ENCODE results near the gene LSM14B. TPM values are rescaled to one million over a fixed set of nuclear protein-coding genes. Genes with fewer than 3 reads are reported as not detected.

Gene LSM14B
- total RNA-seq, 1 experiment from 2014 or later: 68.6 TPM

- Histone ChIP-seq H3K27me3 (ENCODE audit: control insufficient read depth, insufficient read depth, low read length) (no peaks in the 10 kb centered on the region), H3K36me3 (replicated peaks; ENCODE audit: control insufficient read depth, insufficient read depth, low read length) (peaks cover 24% of the 10 kb centered on the region), H3K4me3 (ENCODE audit: insufficient read depth, low read depth, low read length) (no peak overlapping the region)
- peak; percentile 80 for DNase-seq
Observed at GRCh38 chr20:62165762-62166399, 43.6 kb downstream of the LSM14B start.

- peaks cover 17% of the 10 kb centered on the region for H3K36me3 ChIP-seq (replicated peaks; ENCODE audit: control insufficient read depth, insufficient read depth, low read length)
- no peaks in the 10 kb centered on the region for H3K27me3 ChIP-seq (ENCODE audit: control insufficient read depth, insufficient read depth, low read length)
- no peak overlapping the region for H3K4me3 ChIP-seq (ENCODE audit: insufficient read depth, low read depth, low read length)
- DNase-seq: no peak
Observed at GRCh38 chr20:62167474-62167873, 45.2 kb downstream of the LSM14B start.

GRCh38 chr20:62168061-62168460 lies 45.8 kb downstream of the LSM14B start:
- H3K27me3 ChIP-seq (ENCODE audit: control insufficient read depth, insufficient read depth, low read length): no peaks in the 10 kb centered on the region
- H3K36me3 ChIP-seq (replicated peaks; ENCODE audit: control insufficient read depth, insufficient read depth, low read length): peaks cover 16% of the 10 kb centered on the region
- DNase-seq: no peak

GRCh38 chr20:62168890-62169435 lies 46.7 kb downstream of the LSM14B start:
- DNase-seq: no peak
- Histone ChIP-seq H3K4me3 (ENCODE audit: insufficient read depth, low read depth, low read length) (no peak overlapping the region), H3K27me3 (ENCODE audit: control insufficient read depth, insufficient read depth, low read length) (no peaks in the 10 kb centered on the region), H3K36me3 (replicated peaks; ENCODE audit: control insufficient read depth, insufficient read depth, low read length) (peaks cover 16% of the 10 kb centered on the region)

More at GRCh38 chr20:62168061-62168460, 45.8 kb downstream of the LSM14B start:
- H3K4me3 ChIP-seq (ENCODE audit: insufficient read depth, low read depth, low read length): no peak overlapping the region

- H3K4me3 ChIP-seq (ENCODE audit: insufficient read depth, low read depth, low read length): no peak overlapping the region
- H3K27me3 ChIP-seq (ENCODE audit: control insufficient read depth, insufficient read depth, low read length): no peaks in the 10 kb centered on the region
- H3K36me3 ChIP-seq (replicated peaks; ENCODE audit: control insufficient read depth, insufficient read depth, low read length): peaks cover 11% of the 10 kb centered on the region
- DNase-seq: no peak
Observed at GRCh38 chr20:62170536-62170935, 48.3 kb downstream of the LSM14B start.

GRCh38 chr20:62171245-62171644 lies 49.0 kb downstream of the LSM14B start:
- no peaks in the 10 kb centered on the region for H3K27me3 ChIP-seq (ENCODE audit: control insufficient read depth, insufficient read depth, low read length)
- DNase-seq: no peak
- peaks cover 10% of the 10 kb centered on the region for H3K36me3 ChIP-seq (replicated peaks; ENCODE audit: control insufficient read depth, insufficient read depth, low read length)
- no peak overlapping the region for H3K4me3 ChIP-seq (ENCODE audit: insufficient read depth, low read depth, low read length)

GRCh38 chr20:62172666-62173065 lies 50.4 kb downstream of the LSM14B start:
- Histone ChIP-seq H3K36me3 (replicated peaks; ENCODE audit: control insufficient read depth, insufficient read depth, low read length) (peaks cover 8% of the 10 kb centered on the region), H3K27me3 (ENCODE audit: control insufficient read depth, insufficient read depth, low read length) (no peaks in the 10 kb centered on the region), H3K4me3 (ENCODE audit: insufficient read depth, low read depth, low read length) (no peak overlapping the region)
- peak; percentile 57 for DNase-seq

- no peak for DNase-seq
- Histone ChIP-seq H3K36me3 (replicated peaks; ENCODE audit: control insufficient read depth, insufficient read depth, low read length) (peaks cover 9% of the 10 kb centered on the region), H3K27me3 (ENCODE audit: control insufficient read depth, insufficient read depth, low read length) (no peaks in the 10 kb centered on the region), H3K4me3 (ENCODE audit: insufficient read depth, low read depth, low read length) (no peak overlapping the region)
Observed at GRCh38 chr20:62174021-62174804, 51.9 kb downstream of the LSM14B start.

GRCh38 chr20:62174870-62175624 lies 52.8 kb downstream of the LSM14B start:
- H3K27me3 ChIP-seq (ENCODE audit: control insufficient read depth, insufficient read depth, low read length): no peaks in the 10 kb centered on the region
- no peak overlapping the region for H3K4me3 ChIP-seq (ENCODE audit: insufficient read depth, low read depth, low read length)
- no peak for DNase-seq
- H3K36me3 ChIP-seq (replicated peaks; ENCODE audit: control insufficient read depth, insufficient read depth, low read length): peaks cover 10% of the 10 kb centered on the region

- DNase-seq: no peak
- H3K36me3 ChIP-seq (replicated peaks; ENCODE audit: control insufficient read depth, insufficient read depth, low read length): peaks cover 10% of the 10 kb centered on the region
- H3K27me3 ChIP-seq (ENCODE audit: control insufficient read depth, insufficient read depth, low read length): no peaks in the 10 kb centered on the region
- H3K4me3 ChIP-seq (ENCODE audit: insufficient read depth, low read depth, low read length): no peak overlapping the region
Observed at GRCh38 chr20:62175711-62176110, 53.4 kb downstream of the LSM14B start.

- H3K4me3 ChIP-seq (ENCODE audit: insufficient read depth, low read depth, low read length): no peak overlapping the region
- H3K27me3 ChIP-seq (ENCODE audit: control insufficient read depth, insufficient read depth, low read length): no peaks in the 10 kb centered on the region
- DNase-seq: no peak
- H3K36me3 ChIP-seq (replicated peaks; ENCODE audit: control insufficient read depth, insufficient read depth, low read length): peaks cover 10% of the 10 kb centered on the region
Observed at GRCh38 chr20:62176866-62177265, 54.6 kb downstream of the LSM14B start.

GRCh38 chr20:62177307-62177706 lies 55.0 kb downstream of the LSM14B start:
- Histone ChIP-seq H3K36me3 (replicated peaks; ENCODE audit: control insufficient read depth, insufficient read depth, low read length) (peaks cover 10% of the 10 kb centered on the region), H3K4me3 (ENCODE audit: insufficient read depth, low read depth, low read length) (no peak overlapping the region), H3K27me3 (ENCODE audit: control insufficient read depth, insufficient read depth, low read length) (no peaks in the 10 kb centered on the region)
- no peak for DNase-seq

- Histone ChIP-seq H3K4me3 (ENCODE audit: insufficient read depth, low read depth, low read length) (no peak overlapping the region), H3K36me3 (replicated peaks; ENCODE audit: control insufficient read depth, insufficient read depth, low read length) (peaks cover 9% of the 10 kb centered on the region), H3K27me3 (ENCODE audit: control insufficient read depth, insufficient read depth, low read length) (no peaks in the 10 kb centered on the region)
- DNase-seq: no peak
Observed at GRCh38 chr20:62178316-62179161, 56.3 kb downstream of the LSM14B start.

- DNase-seq: no peak
Observed at GRCh38 chr20:62179162-62179504, 56.9 kb downstream of the LSM14B start.

More at GRCh38 chr20:62179162-62179504, 56.9 kb downstream of the LSM14B start:
- Histone ChIP-seq H3K4me3 (ENCODE audit: insufficient read depth, low read depth, low read length) (no peak overlapping the region), H3K36me3 (replicated peaks; ENCODE audit: control insufficient read depth, insufficient read depth, low read length) (peaks cover 8% of the 10 kb centered on the region), H3K27me3 (ENCODE audit: control insufficient read depth, insufficient read depth, low read length) (no peaks in the 10 kb centered on the region)

Data from H7 (cell line).